Activated T-cell treated with anti-CD3 and anti-CD28 coated beads, Interleukin-2, amount 50 U/mL, for 24 hours (primary cell): ENCODE measurements around the gene HHATL.

Experiments
- DNase-seq: peaks from one replicate; pipeline ENCODE4 v3.0.0-alpha.2; 2020
- H3K27ac Mint-ChIP-seq: 2 replicates; pipeline ENCODE4 v1.8.0; 2020; ENCODE audit warnings: mild to moderate bottlenecking, mixed read lengths
- H3K27me3 Mint-ChIP-seq: 2 replicates; pipeline ENCODE4 v1.8.0; 2020; ENCODE audit warnings: mixed read lengths
- H3K36me3 Mint-ChIP-seq: 2 replicates; pipeline ENCODE4 v1.8.0; 2020; ENCODE audit warnings: low read depth, mixed read lengths
- H3K4me1 Mint-ChIP-seq: 2 replicates; pipeline ENCODE4 v1.8.0; 2020; ENCODE audit warnings: low read depth, mixed read lengths
- H3K4me3 Mint-ChIP-seq: 2 replicates; pipeline ENCODE4 v1.8.0; 2020; ENCODE audit warnings: mild to moderate bottlenecking, moderate library complexity, mixed read lengths
- H3K9me3 Mint-ChIP-seq: 2 replicates; pipeline ENCODE4 v1.8.0; 2020; ENCODE audit warnings: mixed read lengths

Gene HHATL

GRCh38 chr3:42663581-42664437 lies 38.8 kb downstream of the HHATL start:
- H3K4me1 Mint-ChIP-seq, result no peaks in the 10 kb centered on the region
- DNase-seq, result no peak
- no peak overlapping the region for H3K27ac Mint-ChIP-seq
- no peaks in the 10 kb centered on the region for H3K9me3 Mint-ChIP-seq
- H3K36me3 Mint-ChIP-seq, result no peaks in the 10 kb centered on the region
- no peaks in the 10 kb centered on the region for H3K27me3 Mint-ChIP-seq
- H3K4me3 Mint-ChIP-seq, result no peak overlapping the region

DNA sequence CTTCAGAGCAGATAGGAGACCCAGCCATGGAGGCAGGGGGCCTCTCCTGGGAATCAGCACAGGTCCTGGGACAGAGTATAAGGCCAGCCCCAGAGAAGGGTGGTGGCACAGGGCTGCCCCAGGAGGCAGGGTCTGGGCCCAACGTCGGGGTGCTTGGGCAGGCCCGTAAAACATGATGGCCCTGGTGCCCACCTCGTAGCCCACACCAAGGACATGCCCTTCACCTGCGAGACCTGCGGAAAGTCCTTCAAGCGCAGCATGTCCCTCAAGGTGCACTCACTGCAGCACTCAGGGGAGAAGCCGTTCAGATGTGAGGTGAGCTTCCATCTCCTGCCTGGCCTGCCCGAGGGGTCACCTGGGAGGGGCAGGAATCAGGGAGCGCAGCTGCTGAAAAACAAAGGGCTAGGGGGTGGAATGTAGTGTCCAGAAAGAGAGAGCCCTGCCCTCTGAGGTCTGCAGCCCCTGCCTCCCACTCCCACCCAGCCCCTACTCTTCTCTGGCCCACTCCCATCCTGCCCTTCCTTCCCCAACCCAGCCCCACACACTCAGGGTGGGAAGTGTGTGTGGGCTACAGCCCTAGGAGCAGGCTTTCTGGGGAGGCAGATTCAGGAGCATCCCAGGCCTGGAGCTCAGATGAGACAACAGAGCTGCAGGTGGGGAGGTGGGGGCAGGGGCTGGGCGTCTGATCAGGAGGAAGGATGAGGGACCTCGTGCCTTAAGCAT lies 39.6 kb downstream of the HHATL start:
- Mint-ChIP-seq H3K36me3 (no peaks in the 10 kb centered on the region), H3K4me3 (no peak overlapping the region), H3K27ac (no peak overlapping the region), H3K27me3 (no peaks in the 10 kb centered on the region), H3K4me1 (no peaks in the 10 kb centered on the region), H3K9me3 (no peaks in the 10 kb centered on the region)
- no peak for DNase-seq

DNA sequence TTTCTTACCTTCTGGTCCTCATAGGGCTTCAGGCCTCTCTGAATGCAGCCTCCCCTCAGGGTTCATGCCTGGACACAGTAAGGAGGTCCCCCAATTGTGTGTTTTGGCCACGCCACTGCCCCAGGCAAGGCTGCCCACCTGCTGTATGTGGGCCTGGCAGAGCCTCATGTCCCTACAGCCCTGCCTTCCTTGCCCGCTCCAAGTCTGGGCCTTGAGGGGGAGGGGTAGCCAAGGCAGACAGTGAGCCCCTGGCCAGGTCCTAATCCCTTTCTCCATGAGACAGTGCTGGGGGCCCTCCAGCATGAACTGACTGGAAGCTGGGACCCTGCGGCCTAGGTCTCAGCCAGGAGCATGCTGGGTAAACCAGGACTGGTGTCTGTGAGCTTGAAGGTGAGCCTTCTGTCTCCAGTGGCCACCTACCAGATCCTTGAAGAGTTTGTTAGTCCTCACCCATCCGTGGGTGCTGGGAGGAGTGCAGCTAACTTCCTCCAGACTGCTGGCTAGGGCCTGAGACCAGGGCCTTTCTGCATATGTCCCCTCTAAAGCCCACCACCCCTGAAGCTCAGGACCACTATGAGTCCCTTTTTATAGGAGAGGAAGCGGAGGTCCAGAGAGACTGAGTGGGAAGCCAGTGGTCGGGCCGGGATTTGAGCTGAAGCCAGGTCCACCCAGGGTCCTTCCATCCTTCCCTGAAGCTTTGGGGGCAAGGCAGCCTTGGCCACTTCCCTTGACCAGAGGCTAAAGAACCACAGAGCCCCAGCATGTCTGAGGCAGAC lies 40.4 kb downstream of the HHATL start:
- Mint-ChIP-seq H3K27ac (no peak overlapping the region), H3K36me3 (no peaks in the 10 kb centered on the region), H3K4me3 (no peak overlapping the region), H3K4me1 (no peaks in the 10 kb centered on the region), H3K27me3 (no peaks in the 10 kb centered on the region), H3K9me3 (no peaks in the 10 kb centered on the region)
- DNase-seq, result no peak

DNA sequence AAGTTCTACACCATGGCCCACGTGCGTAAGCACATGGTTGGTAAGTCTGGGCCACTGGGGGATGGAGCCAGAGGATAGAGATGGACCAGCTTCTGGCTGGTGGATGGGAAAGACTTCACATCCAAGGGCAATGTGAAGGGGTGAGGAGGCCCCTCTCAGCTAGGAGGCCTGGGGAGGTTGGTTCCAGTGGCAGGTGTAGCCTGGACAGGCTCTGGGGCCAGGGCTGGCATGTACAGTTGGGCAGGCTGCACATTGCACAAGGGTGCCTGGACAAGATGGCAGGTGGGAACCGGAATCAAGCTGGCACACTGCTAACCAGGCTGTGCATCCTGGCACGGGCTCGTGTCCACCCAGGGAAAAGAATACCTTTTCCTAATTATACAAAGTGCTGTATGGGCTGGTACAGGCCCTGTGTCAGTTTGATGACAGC lies 41.0 kb downstream of the HHATL start:
- no peaks in the 10 kb centered on the region for H3K36me3 Mint-ChIP-seq
- H3K27me3 Mint-ChIP-seq, result no peaks in the 10 kb centered on the region
- no peak overlapping the region for H3K4me3 Mint-ChIP-seq
- no peak overlapping the region for H3K27ac Mint-ChIP-seq
- no peaks in the 10 kb centered on the region for H3K4me1 Mint-ChIP-seq
- no peaks in the 10 kb centered on the region for H3K9me3 Mint-ChIP-seq
- no peak for DNase-seq

DNA sequence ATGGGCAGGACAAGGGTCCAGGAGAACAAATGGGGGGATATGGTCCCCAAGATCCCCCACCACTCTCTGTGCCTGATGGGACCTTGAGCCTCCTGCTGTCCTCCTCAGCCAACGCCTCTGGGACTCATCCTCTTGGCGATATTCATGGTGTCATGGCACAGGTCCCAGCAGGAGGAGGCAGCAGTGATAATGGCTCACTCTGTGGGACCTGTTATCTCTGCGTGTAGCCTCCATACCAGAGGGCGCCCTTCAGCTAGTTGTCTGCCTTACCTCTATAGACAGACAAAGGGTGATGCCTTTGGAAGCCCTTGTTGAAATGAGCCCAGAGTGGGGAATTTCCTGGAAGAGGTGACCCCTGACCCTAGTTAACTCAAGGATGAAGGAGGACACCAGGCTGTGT lies 41.7 kb downstream of the HHATL start:
- no peaks in the 10 kb centered on the region for H3K27me3 Mint-ChIP-seq
- H3K4me3 Mint-ChIP-seq, result no peak overlapping the region
- no peak for DNase-seq
- no peaks in the 10 kb centered on the region for H3K4me1 Mint-ChIP-seq
- H3K9me3 Mint-ChIP-seq, result no peaks in the 10 kb centered on the region
- H3K36me3 Mint-ChIP-seq, result no peaks in the 10 kb centered on the region
- H3K27ac Mint-ChIP-seq, result no peak overlapping the region

- Mint-ChIP-seq H3K9me3 (no peaks in the 10 kb centered on the region), H3K36me3 (no peaks in the 10 kb centered on the region), H3K4me3 (no peak overlapping the region), H3K27ac (no peak overlapping the region), H3K4me1 (no peaks in the 10 kb centered on the region), H3K27me3 (no peaks in the 10 kb centered on the region)
- DNase-seq, result no peak
Observed at GRCh38 chr3:42660131-42660715, 42.4 kb downstream of the HHATL start.

GRCh38 chr3:42659451-42660130 lies 43.0 kb downstream of the HHATL start:
- H3K9me3 Mint-ChIP-seq, result no peaks in the 10 kb centered on the region
- no peak overlapping the region for H3K4me3 Mint-ChIP-seq
- no peaks in the 10 kb centered on the region for H3K4me1 Mint-ChIP-seq
- H3K27ac Mint-ChIP-seq, result no peak overlapping the region
- H3K27me3 Mint-ChIP-seq, result no peaks in the 10 kb centered on the region
- H3K36me3 Mint-ChIP-seq, result no peaks in the 10 kb centered on the region
- DNase-seq, result no peak

- Mint-ChIP-seq H3K27me3 (peaks cover under 1% of the 10 kb centered on the region), H3K27ac (no peak overlapping the region), H3K4me3 (no peak overlapping the region), H3K36me3 (no peaks in the 10 kb centered on the region), H3K9me3 (no peaks in the 10 kb centered on the region), H3K4me1 (peaks cover 1% of the 10 kb centered on the region)
- DNase-seq, result no peak
Observed at GRCh38 chr3:42658771-42659390, 43.7 kb downstream of the HHATL start.

DNA sequence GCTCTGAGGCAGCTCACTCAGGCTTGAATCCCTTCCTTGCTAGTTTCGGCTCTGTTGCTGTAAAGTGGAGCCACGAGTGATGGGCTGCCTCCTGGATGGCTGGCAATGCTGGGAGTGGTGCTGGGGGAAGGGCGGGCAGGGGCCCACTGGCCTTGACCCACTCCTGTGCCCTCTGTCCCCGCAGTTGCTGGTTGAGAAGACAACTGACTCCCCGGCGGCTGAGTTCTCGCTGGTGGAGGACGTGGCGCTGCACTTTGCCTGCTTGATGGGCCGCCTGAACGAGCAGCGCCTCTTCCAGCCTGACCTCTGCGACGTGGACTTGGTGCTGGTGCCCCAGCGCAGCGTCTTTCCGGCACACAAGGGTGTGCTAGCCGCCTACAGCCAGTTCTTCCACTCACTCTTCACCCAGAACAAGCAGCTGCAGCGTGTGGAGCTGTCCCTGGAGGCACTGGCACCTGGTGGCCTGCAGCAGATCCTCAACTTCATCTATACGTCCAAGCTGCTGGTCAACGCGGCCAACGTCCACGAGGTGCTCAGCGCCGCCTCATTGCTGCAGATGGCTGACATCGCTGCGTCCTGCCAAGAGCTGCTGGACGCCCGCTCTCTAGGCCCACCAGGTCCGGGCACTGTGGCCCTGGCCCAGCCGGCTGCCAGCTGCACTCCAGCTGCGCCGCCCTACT lies 44.4 kb downstream of the HHATL start:
- Mint-ChIP-seq H3K36me3 (no peaks in the 10 kb centered on the region), H3K27ac (peak overlapping the region; percentile 23), H3K27me3 (peaks cover 3% of the 10 kb centered on the region), H3K4me1 (peaks cover 6% of the 10 kb centered on the region), H3K4me3 (no peak overlapping the region), H3K9me3 (no peaks in the 10 kb centered on the region)
- DNase-seq, result no peak

- DNase-seq, result no peak
- Mint-ChIP-seq H3K9me3 (no peaks in the 10 kb centered on the region), H3K36me3 (no peaks in the 10 kb centered on the region), H3K27me3 (peaks cover 3% of the 10 kb centered on the region), H3K4me1 (peaks cover 11% of the 10 kb centered on the region), H3K4me3 (no peak overlapping the region), H3K27ac (peak overlapping the region; percentile 23)
Observed at GRCh38 chr3:42657675-42658074, 44.9 kb downstream of the HHATL start.

DNA sequence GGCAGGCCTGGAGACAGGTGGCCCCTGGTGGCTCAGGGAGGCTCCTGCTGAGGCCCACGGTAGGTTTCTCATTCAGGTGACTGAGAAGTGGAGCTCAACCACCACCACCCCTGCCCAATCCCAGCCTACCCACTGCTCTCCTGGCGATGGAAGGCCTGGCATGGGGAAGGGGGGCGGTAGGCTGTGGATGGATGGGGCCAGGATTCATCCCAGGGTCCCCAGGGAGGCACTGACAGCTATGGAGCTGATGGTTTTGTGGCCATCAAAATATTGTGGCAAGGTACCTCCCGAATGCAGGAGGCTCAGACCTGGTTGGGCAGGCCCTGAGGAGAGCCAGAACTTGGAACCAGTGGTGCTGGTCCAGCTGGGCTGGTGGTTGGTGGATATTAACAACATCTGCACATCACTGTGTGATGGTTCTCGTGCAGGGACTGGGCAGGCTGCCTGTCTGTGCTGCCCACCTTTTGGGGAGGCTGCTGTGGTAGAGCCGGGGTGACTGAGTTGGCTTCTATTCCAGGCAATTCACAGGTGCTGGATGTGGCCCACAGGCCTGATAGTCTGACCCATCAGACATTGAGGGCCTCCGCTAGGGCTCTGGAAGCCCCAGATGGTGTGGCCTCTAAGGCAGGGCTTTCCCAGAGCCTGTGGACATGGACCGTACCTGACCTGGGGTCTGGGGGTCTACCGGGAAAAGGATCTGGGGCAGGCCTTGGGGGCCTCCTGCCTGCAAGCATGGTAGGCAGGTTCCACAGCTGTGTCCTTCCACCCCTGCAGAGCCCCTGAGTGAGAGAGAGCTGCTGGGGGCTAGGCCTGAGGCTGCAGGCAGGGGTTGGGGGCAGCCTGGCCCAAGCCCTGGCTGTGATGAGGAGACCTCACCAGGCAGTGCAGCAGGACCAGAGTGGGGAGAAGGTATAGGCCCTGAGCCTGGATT lies 45.7 kb downstream of the HHATL start:
- Mint-ChIP-seq H3K4me1 (peaks cover 15% of the 10 kb centered on the region), H3K27me3 (peaks cover 3% of the 10 kb centered on the region), H3K9me3 (no peaks in the 10 kb centered on the region), H3K4me3 (no peak overlapping the region), H3K27ac (no peak overlapping the region), H3K36me3 (no peaks in the 10 kb centered on the region)
- no peak for DNase-seq

GRCh38 chr3:42655980-42656679 lies 46.5 kb downstream of the HHATL start:
- peaks cover 3% of the 10 kb centered on the region for H3K27me3 Mint-ChIP-seq
- no peak overlapping the region for H3K4me3 Mint-ChIP-seq
- H3K27ac Mint-ChIP-seq, result no peak overlapping the region
- peaks cover 16% of the 10 kb centered on the region for H3K4me1 Mint-ChIP-seq
- H3K9me3 Mint-ChIP-seq, result no peaks in the 10 kb centered on the region
- no peak for DNase-seq
- H3K36me3 Mint-ChIP-seq, result no peaks in the 10 kb centered on the region
